Erythroblast (primary cell): ENCODE measurements around the gene TRPM7.

Source experiments
- GATA1 ChIP-seq: IDR thresholded peaks from 2 replicates; pipeline ENCODE4 v1.6.1; 2011; ENCODE audit warnings: low read depth, mild to moderate bottlenecking, control low read depth, low read length, moderate library complexity
- POLR2A ChIP-seq: IDR thresholded peaks from 2 replicates; pipeline ENCODE4 v1.6.1; 2011; ENCODE audit warnings: mild to moderate bottlenecking, low read length

DNA sequence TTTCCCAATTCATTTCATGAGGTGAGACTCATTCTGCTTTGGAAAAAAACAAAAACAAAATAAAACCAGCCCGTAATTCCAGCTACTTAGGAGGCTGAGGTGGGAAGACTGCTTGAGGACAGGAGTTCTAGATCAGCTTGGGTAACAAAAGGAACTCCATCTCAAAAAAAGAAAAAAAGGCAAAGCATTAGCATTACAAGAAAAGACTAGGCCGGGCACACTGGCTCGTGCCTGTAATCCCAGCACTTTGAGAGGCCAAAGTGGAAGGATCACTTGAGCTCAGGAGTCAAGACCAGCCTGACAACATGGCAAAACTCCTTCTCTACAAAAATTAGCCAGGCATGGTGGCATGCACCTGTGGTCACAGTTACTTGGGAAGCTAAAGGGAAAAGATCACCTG is 33.9 kb downstream of the TRPM7 start:
- TF ChIP-seq POLR2A: no peak
- no peak for TF ChIP-seq GATA1
